Heart left ventricle (tissue), 16 donors: ENCODE data around the gene RASL10A. TPM values are rescaled to one million over a fixed set of nuclear protein-coding genes. Genes with fewer than 3 reads are reported as not detected.

Experiments used
- ATAC-seq, 4 donors: fragments of 200-7000 bp; cut with Tn5 transposase; one replicate each; pipeline ENCODE4 v1.9.1; 2020 to 2022; ENCODE audit warnings: moderate library complexity in 4 of 4, mild to moderate bottlenecking in 3 of 4, moderate number of reproducible peaks in 1 of 4
- DNase-seq, 5 donors: peaks; one replicate each; pipeline ENCODE4 v3.0.0-alpha.2; 2020
- H3K27ac ChIP-seq, 12 donors: fragments of 200-600 bp; sonication (generic) in 4 of 12; one replicate each; pipeline versions ENCODE4 v1.5.0 to v1.8.0; 2016 to 2022; ENCODE audit warnings: mild to moderate bottlenecking in 2 of 12
- H3K27me3 ChIP-seq, 9 donors: fragments of 200-600 bp; sonication (generic) in 2 of 9; one replicate each; pipeline versions ENCODE4 v1.5.1 to v1.8.0; 2016 to 2022; ENCODE audit warnings: mild to moderate bottlenecking in 3 of 9
- H3K36me3 ChIP-seq, 9 donors: fragments of 200-600 bp; sonication (generic) in 2 of 9; one replicate each; pipeline versions ENCODE4 v1.5.0 to v1.8.0; 2018 to 2022; ENCODE audit warnings: mild to moderate bottlenecking in 2 of 9
- H3K4me1 ChIP-seq, 12 donors: fragments of 200-600 bp; sonication (generic) in 4 of 12; one replicate each; pipeline versions ENCODE4 v1.5.0 to v1.8.0; 2016 to 2022; ENCODE audit warnings: mild to moderate bottlenecking in 3 of 12
- H3K4me3 ChIP-seq, 12 donors: fragments of 200-600 bp; sonication (generic) in 4 of 12; one replicate each; pipeline versions ENCODE4 v1.5.0 to v1.8.0; 2017 to 2022; ENCODE audit warnings: mild to moderate bottlenecking in 9 of 12, moderate library complexity in 4 of 12
- H3K9me3 ChIP-seq, 12 donors: fragments of 200-600 bp; sonication (generic) in 4 of 12; one replicate each; pipeline versions ENCODE4 v1.5.0 to v1.8.0; 2016 to 2022; ENCODE audit warnings: mild to moderate bottlenecking in 1 of 12
- CTCF ChIP-seq, 12 donors: fragments of 200-600 bp; sonication (generic) in 4 of 12; IDR thresholded peaks; one replicate each; pipeline versions ENCODE4 v1.5.0 to v1.8.0; 2018 to 2022; ENCODE audit warnings: antibody characterized with exemption in 12 of 12, mild to moderate bottlenecking in 5 of 12
- POLR2A ChIP-seq, 2 donors: fragments of 450-650 bp; IDR thresholded peaks; one replicate each; pipeline ENCODE4 v1.6.1; 2017; ENCODE audit warnings: antibody characterized with exemption in 2 of 2, mild to moderate bottlenecking in 2 of 2, moderate library complexity in 2 of 2
- WGBS, 4 donors: extraction: QIAGEN DNeasy Blood & Tissue Kit in 2 of 4; methylation state at CpG; one replicate each; pipeline versions ENCODE4 v1.1.5 to v1.1.7; 2013 to 2018; 5-methylcytosine and 5-hydroxymethylcytosine counted together
- intact Hi-C, 10 donors: fragments of 100-400 bp; cut with DNase I; formaldehyde crosslinking; loops; one replicate each; pipeline versions ENCODE4 v1.11.1 to v1.14.2; 2022
- polyA plus RNA-seq, 2 donors: library from polyadenylated mRNA; stranded (reverse); fragments of 200-250 nt; gene quantifications; one replicate each; pipeline ENCODE4 v1.2.3, GENCODE V29; 2013
- total RNA-seq, 9 donors: library from RNA; depleted of rRNA in 2 of 9; stranded (reverse); fragments of >200 nt in 2 of 9; fragmentation: NEBNext Ultra II Directional in 3 of 9; extraction: Animal tissue kit (Norgen Biotek cat#: 25700) in 3 of 9; gene quantifications; one replicate each; pipeline versions ENCODE4 v1.1.0 to v1.2.4, GENCODE V29; 2016 to 2023
- donor health status: ischemic (EF 13 %, LVEDD 7.1; RV severe dilation, severe dysfunction).
- donor health status: healthy with polysubstance abuse.
- donor health status: DM: no; HTN: yes; CAD: no.
- donor health status: DM: no; HTN: no; CAD: no.
- donor health status: ischemic (EF 25% LVEDD 6.9; RV normal size, moderate dysfunction).
- donor health status: ischemic (EF 25% LVEDD 5.7; RV mildly dilated, moderate dysfunction).
- donor health status: healthy.
- donor health status: DM: yes; HTN: yes; CAD: no.
- donor health status: ischemic (EF 35%, LVEDD 5.7; RV mildly dilated, moderate dysfunction).
- donor health status: nonischemic (EF 11% LVEDD 7.7; RV severe dilation, severe dysfunction).
- donor health status: DM: yes; HTN: yes; CAD: no.
- donor health status: PGD.
- donor health status: ischemic (EF 29% LVEDD 5.4; RV normal size, mild dysfunction).
- donor health status: nonischemic (EF 23%, LVEDD 6.1; RV moderate dilation, normal function).

RASL10A gene
- total and polyA plus RNA-seq, 11 donors, result 0.29 to 5.8 (median 1.1) TPM

- WGBS, 4 donors, result 77 to 100% (median 90%) methylated on average over 2 of the region's 2 CpGs
- DNase-seq, result no peak
Measured at GRCh38 chr22:29319072-29319471, 3.6 kb upstream of the RASL10A start.

GRCh38 chr22:29317827-29318454 is 2.4 kb upstream of the RASL10A start:
- intact Hi-C loops, result no loop called here
- no peaks in the 10 kb centered on the region for H3K9me3 ChIP-seq
- H3K4me1 ChIP-seq, result peaks cover 0 to 28% (median 20%) of the 10 kb centered on the region in 12 donors
- no peaks in the 10 kb centered on the region for H3K36me3 ChIP-seq
- DNase-seq (peak in 1 of 5 donors; percentile 16), ATAC-seq (no peak)
- TF ChIP-seq POLR2A (IDR thresholded peaks at IDR 0.05) (no peak), CTCF (IDR thresholded peaks at IDR 0.05) (no peak)
- H3K27ac ChIP-seq, result no peak overlapping the region
- no peak overlapping the region for H3K4me3 ChIP-seq
- H3K27me3 ChIP-seq, result peaks cover 4 to 36% (median 17%) of the 10 kb centered on the region in 9 donors
- WGBS, 4 donors, result 95 to 96% (median 95%) methylated on average over 16 to 18 of the region's 18 CpGs

More at GRCh38 chr22:29319072-29319471, 3.6 kb upstream of the RASL10A start:
- Histone ChIP-seq H3K27ac (no peak overlapping the region), H3K4me3 (no peak overlapping the region), H3K27me3 (peaks cover 2 to 25% (median 11%) of the 10 kb centered on the region in 9 donors), H3K4me1 (peaks cover 0 to 17% (median 10%) of the 10 kb centered on the region in 12 donors), H3K9me3 (no peaks in the 10 kb centered on the region), H3K36me3 (no peaks in the 10 kb centered on the region)
- TF ChIP-seq POLR2A (IDR thresholded peaks at IDR 0.05) (no peak), CTCF (IDR thresholded peaks at IDR 0.05) (no peak)
- ATAC-seq, result no peak
- intact Hi-C loops, result no loop called here

GRCh38 chr22:29316141-29316828 is 788 bp upstream of the RASL10A start:
- intact Hi-C loops, result no loop called here
- H3K36me3 ChIP-seq, result peaks cover 0 to 13% (median 0%) of the 10 kb centered on the region in 9 donors
- no peaks in the 10 kb centered on the region for H3K9me3 ChIP-seq
- H3K4me1 ChIP-seq, result peaks cover 2 to 44% (median 31%) of the 10 kb centered on the region in 12 donors
- H3K4me3 ChIP-seq, result peak overlapping the region in 1 of 12 donors; percentile 56
- ATAC-seq, result no peak
- no peak for TF ChIP-seq POLR2A (IDR thresholded peaks at IDR 0.05)
- TF ChIP-seq CTCF (IDR thresholded peaks at IDR 0.05), result no peak
- H3K27me3 ChIP-seq, result peaks cover 4 to 36% (median 17%) of the 10 kb centered on the region in 9 donors
- no peak overlapping the region for H3K27ac ChIP-seq
- 64 to 78% (median 69%) methylated on average over 16 to 18 of the region's 18 CpGs for WGBS, 4 donors
- DNase-seq, result peak in 2 of 5 donors; percentile 19 to 36
